Activated T-cell treated with anti-CD3 and anti-CD28 coated beads, Interleukin-2, amount 50 U/mL, for 1 hour (primary cell): ENCODE results near the gene ALKBH6.
A peak's percentile ranks its signal among the peaks of the same experiment; 100 is the strongest.
"Not testable (repeated sequence)": the region's sequence is repeated elsewhere in the genome, so short reads cannot be mapped to it uniquely, and the experiment has no call there.

Source experiments
- DNase-seq: peaks from one replicate; pipeline ENCODE4 v3.0.0-alpha.2; 2020

ALKBH6 gene

GRCh38 chr19:36014012-36014924, at the start of gene ALKBH6:
TSS of gene ALKBH6 (minus strand) at chr19:36014213. CDS start at chr19:36013397, 816 bp downstream.
- DNase-seq = peak; percentile 98

GRCh38 chr19:36061367-36061766, 47.4 kb upstream of the ALKBH6 start:
- DNase-seq = no peak

- peak; percentile 23 for DNase-seq
Observed at GRCh38 chr19:36060430-36060829, 46.4 kb upstream of the ALKBH6 start.

- DNase-seq = no peak
Observed at GRCh38 chr19:36059180-36059910, 45.3 kb upstream of the ALKBH6 start.

GRCh38 chr19:36058481-36059179, 44.6 kb upstream of the ALKBH6 start:
- DNase-seq = no peak

GRCh38 chr19:36054733-36055686, 41.0 kb upstream of the ALKBH6 start, which contains the start of gene WDR62:
TSS of gene WDR62 (plus strand) at chr19:36054897. CDS start at chr19:36054972, 75 bp downstream.
- DNase-seq = peak; percentile 97

GRCh38 chr19:36054119-36054732, 40.2 kb upstream of the ALKBH6 start, which contains the start of gene THAP8:
TSS of gene THAP8 (minus strand) at chr19:36054285. CDS start at chr19:36054217, 68 bp downstream.
- DNase-seq = peak; percentile 99

GRCh38 chr19:36051637-36052036, 37.6 kb upstream of the ALKBH6 start:
- no peak for DNase-seq

- no peak for DNase-seq
Observed at GRCh38 chr19:36051236-36051635, 37.2 kb upstream of the ALKBH6 start.

GRCh38 chr19:36049080-36049698, 35.2 kb upstream of the ALKBH6 start:
- DNase-seq = no peak

GRCh38 chr19:36047835-36048234, 33.8 kb upstream of the ALKBH6 start:
- no peak for DNase-seq

- no peak for DNase-seq
Observed at GRCh38 chr19:36046443-36047050, 32.5 kb upstream of the ALKBH6 start.

- DNase-seq = no peak
Observed at GRCh38 chr19:36043952-36044351, 29.9 kb upstream of the ALKBH6 start.

- no peak for DNase-seq
Observed at GRCh38 chr19:36041831-36042230, 27.8 kb upstream of the ALKBH6 start.

- DNase-seq = not testable (repeated sequence)
Observed at GRCh38 chr19:36041092-36041491, 27.1 kb upstream of the ALKBH6 start.

GRCh38 chr19:36040495-36040894, 26.5 kb upstream of the ALKBH6 start:
- DNase-seq = no peak

- peak; percentile 59 for DNase-seq
Observed at GRCh38 chr19:36032251-36033104, 18.5 kb upstream of the ALKBH6 start, which contains the start of gene CLIP3. TSS of gene CLIP3 (minus strand) at chr19:36032873. CDS start at chr19:36032357, 516 bp downstream.

GRCh38 chr19:36031308-36031707, 17.3 kb upstream of the ALKBH6 start:
- DNase-seq = no peak
